Prostate gland (tissue), 2 donors: ENCODE measurements around the gene OR10A5.

Experiments used
- CTCF ChIP-seq, 4 experiments: fragments of 200-600 bp in 2 of 4; fragments of 450-650 bp in 2 of 4; sonication (generic) in 2 of 4; IDR thresholded peaks; 1 replicate in 3 of 4; 2 replicates in 1 of 4; pipeline ENCODE4 v1.5.1; 2016 to 2019; ENCODE audit warnings: antibody characterized with exemption in 4 of 4, mild to moderate bottlenecking in 2 of 4, moderate library complexity in 2 of 4
- POLR2A ChIP-seq: fragments of 450-650 bp; IDR thresholded peaks from one replicate; pipeline ENCODE4 v1.6.1; 2016; ENCODE audit warnings: antibody characterized with exemption, mild to moderate bottlenecking

- TF ChIP-seq CTCF (IDR thresholded peaks at IDR 0.05), result no peak
- TF ChIP-seq POLR2A, result no peak
These were observed 10.6 kb downstream of the OR10A5 start for GRCh38 chr11:6855971-6856541.
